ENCODE data around the gene FAM83C.

- no peak for TF ChIP-seq CTCF (IDR thresholded peaks at IDR 0.05)
- TF ChIP-seq EZH2 (IDR thresholded peaks at IDR 0.05; ENCODE audit: borderline replicate concordance, insufficient read depth, low read depth, low read length, poor library complexity, severe bottlenecking): no peak
Observed at GRCh38 chr20:35290887-35291417, 1.3 kb downstream of the FAM83C start.
